Liver (tissue), 9 donors: ENCODE data around the gene PERCC1. TPM values are rescaled to one million over a fixed set of nuclear protein-coding genes. Genes with fewer than 3 reads are reported as not detected.

ENCODE experiments used
- DNase-seq: peaks from one replicate; pipeline ENCODE4 v3.0.0-alpha.2; 2017; ENCODE audit warnings: low spot score
- H3K27ac ChIP-seq, 2 donors: one replicate each; pipeline ENCODE4 v1.7.0; 2013; ENCODE audit warnings: inconsistent platforms in 2 of 2, low read length in 2 of 2, control low read depth in 1 of 2, low read depth in 1 of 2, mild to moderate bottlenecking in 1 of 2
- H3K27me3 ChIP-seq, 4 donors: one replicate each; pipeline versions ENCODE4 v1.6.1 to v1.7.0; 2013; ENCODE audit warnings: low read length in 3 of 4, inconsistent platforms in 1 of 4, mild to moderate bottlenecking in 1 of 4, moderate library complexity in 1 of 4; ENCODE audit not compliant: control insufficient read depth in 4 of 4, insufficient read depth in 4 of 4
- H3K36me3 ChIP-seq, 4 donors: one replicate each; pipeline versions ENCODE4 v1.6.1 to v1.7.0; 2013; ENCODE audit warnings: low read length in 3 of 4, mild to moderate bottlenecking in 3 of 4, low read depth in 1 of 4, moderate library complexity in 1 of 4; ENCODE audit not compliant: control insufficient read depth in 4 of 4, insufficient read depth in 3 of 4
- H3K4me1 ChIP-seq, 4 donors: one replicate each; pipeline versions ENCODE4 v1.6.1 to v1.7.0; 2013; ENCODE audit warnings: low read length in 3 of 4, mild to moderate bottlenecking in 3 of 4, moderate library complexity in 1 of 4; ENCODE audit not compliant: control insufficient read depth in 4 of 4, insufficient read depth in 4 of 4
- H3K4me3 ChIP-seq, 3 donors: one replicate each; pipeline versions ENCODE4 v1.6.1 to v1.7.0; 2013; ENCODE audit warnings: low read length in 3 of 3, control low read depth in 1 of 3, low read depth in 1 of 3, mild to moderate bottlenecking in 1 of 3
- H3K9ac ChIP-seq, 2 donors: one replicate each; pipeline ENCODE4 v1.7.0; 2013; ENCODE audit warnings: low read length in 2 of 2, mild to moderate bottlenecking in 2 of 2, moderate library complexity in 2 of 2, control low read depth in 1 of 2, low read depth in 1 of 2
- H3K9me3 ChIP-seq, 4 donors: one replicate each; pipeline versions ENCODE4 v1.6.1 to v1.7.0; 2013; ENCODE audit warnings: low read length in 3 of 4; ENCODE audit not compliant: control insufficient read depth in 4 of 4
- ATF3 ChIP-seq: IDR thresholded peaks from 2 replicates; pipeline ENCODE4 v1.6.1; 2016; ENCODE audit warnings: antibody characterized with exemption
- CTCF ChIP-seq: fragments of 150-350 bp; IDR thresholded peaks from 2 replicates; pipeline ENCODE4 v1.5.1; 2017; ENCODE audit warnings: improper control_type of control experiment, low read depth, low read length; ENCODE audit not compliant: missing input control
- EGR1 ChIP-seq, 2 donors: IDR thresholded peaks; 2 replicates each; pipeline ENCODE4 v1.6.1; 2016 to 2018; ENCODE audit warnings: antibody characterized with exemption in 2 of 2, low read depth in 2 of 2
- FOXA1 ChIP-seq: IDR thresholded peaks from 2 replicates; pipeline ENCODE4 v1.6.1; 2016; ENCODE audit warnings: antibody characterized with exemption
- FOXA2 ChIP-seq: IDR thresholded peaks from 2 replicates; pipeline ENCODE4 v1.6.1; 2016; ENCODE audit warnings: antibody characterized with exemption
- GABPA ChIP-seq, 2 donors: IDR thresholded peaks in 1 of 2; conservative IDR thresholded peaks in 1 of 2; 2 replicates each; pipeline ENCODE4 v1.6.1; 2016; ENCODE audit warnings: antibody characterized with exemption in 2 of 2, mild to moderate bottlenecking in 1 of 2, moderate library complexity in 1 of 2
- HNF4A ChIP-seq, 2 donors: conservative IDR thresholded peaks; 2 replicates each; pipeline ENCODE4 v1.6.1; 2016; ENCODE audit warnings: antibody characterized with exemption in 2 of 2, mild to moderate bottlenecking in 2 of 2
- HNF4G ChIP-seq: IDR thresholded peaks from 2 replicates; pipeline ENCODE4 v1.6.1; 2016; ENCODE audit warnings: antibody characterized with exemption
- JUND ChIP-seq, 2 donors: IDR thresholded peaks; 2 replicates each; pipeline ENCODE4 v1.6.1; 2016; ENCODE audit warnings: antibody characterized with exemption in 2 of 2
- MAX ChIP-seq: IDR thresholded peaks from 2 replicates; pipeline ENCODE4 v1.6.1; 2016; ENCODE audit warnings: antibody characterized with exemption
- NR2F2 ChIP-seq: IDR thresholded peaks from 2 replicates; pipeline ENCODE4 v1.6.1; 2016; ENCODE audit warnings: antibody characterized with exemption
- RAD21 ChIP-seq, 2 donors: IDR thresholded peaks; 2 replicates each; pipeline ENCODE4 v1.6.1; 2016; ENCODE audit warnings: antibody characterized with exemption in 2 of 2, mild to moderate bottlenecking in 2 of 2
- REST ChIP-seq: IDR thresholded peaks from 2 replicates; pipeline ENCODE4 v1.6.1; 2016; ENCODE audit warnings: antibody characterized with exemption, mild to moderate bottlenecking
- RXRA ChIP-seq, 2 donors: IDR thresholded peaks; 2 replicates each; pipeline ENCODE4 v1.6.1; 2017 to 2018; ENCODE audit warnings: antibody characterized with exemption in 2 of 2, mild to moderate bottlenecking in 1 of 2
- SP1 ChIP-seq: IDR thresholded peaks from 2 replicates; pipeline ENCODE4 v1.6.1; 2018; ENCODE audit warnings: antibody characterized with exemption, mild to moderate bottlenecking
- TAF1 ChIP-seq: conservative IDR thresholded peaks from 2 replicates; pipeline ENCODE4 v1.6.1; 2016; ENCODE audit warnings: antibody characterized with exemption, mild to moderate bottlenecking
- YY1 ChIP-seq: IDR thresholded peaks from 2 replicates; pipeline ENCODE4 v1.6.1; 2016; ENCODE audit warnings: antibody characterized with exemption, mild to moderate bottlenecking
- ZBTB33 ChIP-seq: IDR thresholded peaks from 2 replicates; pipeline ENCODE4 v1.6.1; 2016; ENCODE audit warnings: antibody characterized with exemption
- WGBS: extraction: QIAGEN DNeasy Blood & Tissue Kit; methylation state at CpG from one replicate; pipeline ENCODE4 v1.1.7; 2013; 5-methylcytosine and 5-hydroxymethylcytosine counted together
- polyA plus RNA-seq, 2 donors: library from polyadenylated mRNA; stranded (reverse) in 1 of 2; unstranded in 1 of 2; fragments of 200-250 nt in 1 of 2; fragments of >200 nt in 1 of 2; fragmentation: Nextera tagmentation in 1 of 2; extraction: Ambion mirVana in 1 of 2; gene quantifications; one replicate each; pipeline versions ENCODE4 v1.2.1 to v1.2.3, GENCODE V29; 2013 to 2015
- total RNA-seq, 2 donors: library from RNA; depleted of rRNA; stranded (reverse); fragments of >200 nt; gene quantifications; one replicate each; pipeline ENCODE4 v1.2.3, GENCODE V29; 2014
- donor health status: healthy.
- donor health status: healthy.
- donor health status: healthy.
- donor health status: healthy.
- donor health status: healthy.

The PERCC1 gene
- total and polyA plus RNA-seq, 4 donors: 0.50 to 4.7 TPM; not detected in 2

GRCh38 chr16:1481906-1482835 is 51.3 kb downstream of the PERCC1 start:
- no peak overlapping the region for H3K4me3 ChIP-seq
- peaks cover 0 to 1% (median 0%) of the 10 kb centered on the region in 4 donors for H3K9me3 ChIP-seq
- H3K36me3 ChIP-seq: no peaks in the 10 kb centered on the region
- TF ChIP-seq FOXA2: no peak
- no peak for TF ChIP-seq TAF1
- TF ChIP-seq RAD21 (IDR thresholded peaks at IDR 0.05): no peak
- TF ChIP-seq ZBTB33: no peak
- TF ChIP-seq YY1: no peak
- no peak for TF ChIP-seq CTCF
- no peak for TF ChIP-seq REST
- TF ChIP-seq FOXA1: no peak
- TF ChIP-seq MAX: no peak
- TF ChIP-seq NR2F2: no peak
- TF ChIP-seq ATF3: no peak
- TF ChIP-seq EGR1 (IDR thresholded peaks at IDR 0.05; ENCODE audit: low read depth in 2 of 2): no peak
- TF ChIP-seq GABPA (IDR thresholded peaks at IDR 0.05 in 1 of 2, conservative IDR thresholded peaks at IDR 0.05 in 1 of 2): no peak
- no peak for TF ChIP-seq SP1
- TF ChIP-seq JUND (IDR thresholded peaks at IDR 0.05): no peak
- no peak for TF ChIP-seq HNF4A (conservative IDR thresholded peaks at IDR 0.05)
- TF ChIP-seq RXRA (IDR thresholded peaks at IDR 0.05): no peak
- no peak for TF ChIP-seq HNF4G
- H3K4me1 ChIP-seq: no peaks in the 10 kb centered on the region
- DNase-seq: no peak
- H3K9ac ChIP-seq: no peak overlapping the region
- WGBS: 85% methylated on average over 28 of the region's 28 CpGs
- no peaks in the 10 kb centered on the region for H3K27me3 ChIP-seq
- no peak overlapping the region for H3K27ac ChIP-seq

Other genes starting within 250 kb of the PERCC1 start
- not detected for gene TPSG1, start 205.8 kb upstream of the PERCC1 start, total RNA-seq
- gene TPSG1, start 205.8 kb upstream of the PERCC1 start, polyA plus RNA-seq: under 1 TPM in 1 of 2 donors, not detected in 1; 0.55 TPM
- gene TPSB2, start 200.9 kb upstream of the PERCC1 start, total RNA-seq: under 1 TPM; 0.09 to 0.67 TPM
- 10 to 100 TPM in 1 of 2 donors, under 1 TPM in 1; 0.24 to 12.7 TPM for gene TPSB2, start 200.9 kb upstream of the PERCC1 start, polyA plus RNA-seq
- gene TPSAB1, start 190.4 kb upstream of the PERCC1 start, total RNA-seq: 1 to 10 TPM in 1 of 2 donors, under 1 TPM in 1; 0.23 to 1.1 TPM
- gene TPSAB1, start 190.4 kb upstream of the PERCC1 start, polyA plus RNA-seq: 10 to 100 TPM in 1 of 2 donors, 1 to 10 TPM in 1; 1.4 to 10.8 TPM
- gene TPSD1, start 175.0 kb upstream of the PERCC1 start, total RNA-seq: under 1 TPM in 1 of 2 donors, not detected in 1; 0.28 TPM
- under 1 TPM in 1 of 2 donors, not detected in 1; 0.40 TPM for gene TPSD1, start 175.0 kb upstream of the PERCC1 start, polyA plus RNA-seq
- 10 to 100 TPM; 21.8 to 23.9 TPM for gene UBE2I, start 121.4 kb upstream of the PERCC1 start, total RNA-seq
- 10 to 100 TPM; 19.4 to 23.2 TPM for gene UBE2I, start 121.4 kb upstream of the PERCC1 start, polyA plus RNA-seq
- gene BAIAP3, start 97.4 kb upstream of the PERCC1 start, total RNA-seq: 1 to 10 TPM; 2.3 to 2.8 TPM
- gene BAIAP3, start 97.4 kb upstream of the PERCC1 start, polyA plus RNA-seq: 1 to 10 TPM; 1.6 to 3.8 TPM
- gene TSR3, start 79.2 kb upstream of the PERCC1 start, total RNA-seq: 10 to 100 TPM; 20.3 to 29.5 TPM
- 10 to 100 TPM; 28.3 to 29.9 TPM for gene TSR3, start 79.2 kb upstream of the PERCC1 start, polyA plus RNA-seq
- 10 to 100 TPM; 24.4 to 31.4 TPM for gene GNPTG, start 79.1 kb upstream of the PERCC1 start, total RNA-seq
- 10 to 100 TPM; 50.7 to 79.6 TPM for gene GNPTG, start 79.1 kb upstream of the PERCC1 start, polyA plus RNA-seq
- 10 to 100 TPM in 1 of 2 donors, 1 to 10 TPM in 1; 7.1 to 14.7 TPM for gene UNKL, start 16.4 kb upstream of the PERCC1 start, total RNA-seq
- gene UNKL, start 16.4 kb upstream of the PERCC1 start, polyA plus RNA-seq: 1 to 10 TPM; 3.5 to 6.1 TPM
- 1 to 10 TPM; 6.9 to 8.9 TPM for gene UQCC4, start 10.3 kb upstream of the PERCC1 start, total RNA-seq
- gene UQCC4, start 10.3 kb upstream of the PERCC1 start, polyA plus RNA-seq: 10 to 100 TPM; 13.8 to 16.4 TPM
- gene CCDC154, start 13.5 kb downstream of the PERCC1 start, total RNA-seq: under 1 TPM in 1 of 2 donors, not detected in 1; 0.42 TPM
- gene CCDC154, start 13.5 kb downstream of the PERCC1 start, polyA plus RNA-seq: under 1 TPM; 0.18 to 0.39 TPM
- gene CLCN7, start 44.0 kb downstream of the PERCC1 start, total RNA-seq: 10 to 100 TPM; 26.1 to 34.4 TPM
- 10 to 100 TPM; 13.9 to 36.2 TPM for gene CLCN7, start 44.0 kb downstream of the PERCC1 start, polyA plus RNA-seq
- gene PTX4, start 57.9 kb downstream of the PERCC1 start, total RNA-seq: under 1 TPM; 0.08 to 0.61 TPM
- not detected for gene PTX4, start 57.9 kb downstream of the PERCC1 start, polyA plus RNA-seq
- gene TELO2, start 62.3 kb downstream of the PERCC1 start, total RNA-seq: 10 to 100 TPM; 12.9 to 14.6 TPM
- gene TELO2, start 62.3 kb downstream of the PERCC1 start, polyA plus RNA-seq: 10 to 100 TPM; 17.8 to 19.3 TPM
- 10 to 100 TPM in 1 of 2 donors, 1 to 10 TPM in 1; 3.5 to 11.7 TPM for gene TMEM204, start 102.6 kb downstream of the PERCC1 start, total RNA-seq
- gene TMEM204, start 102.6 kb downstream of the PERCC1 start, polyA plus RNA-seq: 10 to 100 TPM in 1 of 2 donors, 1 to 10 TPM in 1; 9.8 to 14.4 TPM
- gene IFT140, start 181.0 kb downstream of the PERCC1 start, total RNA-seq: 1 to 10 TPM; 5.4 to 8.1 TPM
- gene IFT140, start 181.0 kb downstream of the PERCC1 start, polyA plus RNA-seq: 1 to 10 TPM; 1.3 to 2.1 TPM
- gene CRAMP1, start 181.3 kb downstream of the PERCC1 start, total RNA-seq: 1 to 10 TPM; 6.0 to 6.4 TPM
- 1 to 10 TPM; 1.1 to 2.5 TPM for gene CRAMP1, start 181.3 kb downstream of the PERCC1 start, polyA plus RNA-seq
- 10 to 100 TPM; 31.0 to 32.6 TPM for gene JPT2, start 247.2 kb downstream of the PERCC1 start, total RNA-seq
- 10 to 100 TPM in 1 of 2 donors, 1 to 10 TPM in 1; 7.4 to 25.8 TPM for gene JPT2, start 247.2 kb downstream of the PERCC1 start, polyA plus RNA-seq